Activated naive CD4-positive, alpha-beta T cell treated with Interleukin-2 at 50 U/mL for 16 hours (primary cell): ENCODE measurements around the gene FAM170B.

Source experiments
- DNase-seq: peaks from one replicate; pipeline ENCODE4 v3.0.0-alpha.2; 2020

FAM170B gene

DNA sequence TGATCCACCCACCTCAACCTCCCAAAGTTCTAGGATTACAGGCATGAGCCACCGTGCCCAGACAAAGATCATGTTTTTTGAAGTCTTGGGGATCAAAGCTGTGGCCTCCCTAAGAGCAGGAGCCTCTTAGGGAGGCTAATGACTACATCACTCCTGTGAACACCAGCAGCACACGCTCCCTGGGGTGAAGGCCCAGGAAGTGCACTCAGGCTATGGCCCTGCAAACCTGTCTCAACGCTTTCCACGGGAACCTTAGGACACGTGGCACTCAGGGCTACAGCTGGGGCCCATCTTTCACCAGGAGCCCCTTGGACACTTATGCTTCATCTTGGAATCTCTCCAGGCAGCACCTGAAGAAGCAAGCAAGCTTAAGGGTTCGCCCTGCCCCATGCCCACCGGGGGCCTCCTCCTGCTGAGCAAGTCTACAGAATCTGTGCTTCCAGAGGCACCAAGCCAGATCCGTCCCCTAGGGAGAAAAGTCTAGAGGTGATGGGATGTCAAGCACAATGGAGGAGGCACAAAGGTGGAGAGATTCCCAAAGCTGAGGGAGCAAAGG, 36.9 kb downstream of the FAM170B start:
- DNase-seq = no peak

DNA sequence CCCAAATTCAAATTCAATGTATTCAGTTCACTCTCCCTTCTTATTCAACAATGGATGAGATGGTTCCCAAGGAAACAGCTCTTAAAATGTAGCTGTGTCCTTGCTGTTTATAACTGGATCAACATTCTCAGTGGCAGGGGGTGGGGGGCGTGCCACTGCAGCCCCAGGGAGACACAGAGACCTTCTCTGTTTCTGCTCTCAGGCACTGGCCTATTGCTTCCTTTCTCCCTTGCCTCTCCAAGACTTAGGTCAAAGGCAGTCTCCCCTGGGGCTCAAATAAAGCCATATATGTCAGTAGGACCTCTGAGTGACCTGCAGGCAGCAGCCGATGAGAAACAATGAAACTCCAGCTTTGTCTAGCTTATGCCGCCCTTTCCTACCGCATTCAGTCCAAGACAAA, 39.2 kb downstream of the FAM170B start:
- DNase-seq = no peak

DNA sequence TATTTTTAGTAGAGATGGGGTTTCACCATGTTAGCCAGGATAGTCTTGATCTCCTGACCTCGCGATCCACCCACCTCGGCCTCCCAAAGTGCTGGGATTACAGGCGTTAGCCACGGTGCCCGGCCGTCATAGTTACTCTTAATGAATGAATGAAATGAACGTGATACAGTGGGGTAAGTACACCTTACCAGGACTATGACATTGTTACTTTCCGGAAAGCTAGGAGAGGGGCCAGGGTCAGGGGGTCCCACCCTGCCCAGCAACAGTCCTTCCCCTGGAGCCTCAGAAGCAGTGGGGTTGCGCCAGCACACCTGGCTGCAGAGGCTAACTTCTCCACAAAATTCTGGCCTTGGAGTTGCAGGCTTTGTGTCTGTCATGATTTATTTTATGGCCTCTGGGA, 39.9 kb downstream of the FAM170B start:
- no peak for DNase-seq

DNA sequence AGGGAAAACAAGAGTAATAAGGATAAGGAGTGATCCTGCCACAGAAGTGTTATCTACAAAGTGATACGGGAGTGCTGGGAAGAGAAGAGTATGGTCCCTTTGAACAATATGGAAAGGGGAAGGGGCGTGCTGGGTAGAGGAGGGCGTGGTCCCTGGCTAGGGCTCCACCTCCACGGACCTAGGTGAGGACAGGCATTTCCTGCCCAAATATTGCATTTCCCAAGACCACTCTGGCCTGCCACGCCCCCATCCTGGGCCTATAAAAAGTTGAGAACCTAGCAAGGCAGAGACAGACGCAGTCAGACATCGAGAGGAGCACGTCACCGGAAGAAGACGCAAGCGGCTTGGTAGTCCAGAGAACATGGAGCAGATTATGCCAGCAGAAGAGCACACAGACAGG, 41.3 kb downstream of the FAM170B start:
- DNase-seq = no peak

DNA sequence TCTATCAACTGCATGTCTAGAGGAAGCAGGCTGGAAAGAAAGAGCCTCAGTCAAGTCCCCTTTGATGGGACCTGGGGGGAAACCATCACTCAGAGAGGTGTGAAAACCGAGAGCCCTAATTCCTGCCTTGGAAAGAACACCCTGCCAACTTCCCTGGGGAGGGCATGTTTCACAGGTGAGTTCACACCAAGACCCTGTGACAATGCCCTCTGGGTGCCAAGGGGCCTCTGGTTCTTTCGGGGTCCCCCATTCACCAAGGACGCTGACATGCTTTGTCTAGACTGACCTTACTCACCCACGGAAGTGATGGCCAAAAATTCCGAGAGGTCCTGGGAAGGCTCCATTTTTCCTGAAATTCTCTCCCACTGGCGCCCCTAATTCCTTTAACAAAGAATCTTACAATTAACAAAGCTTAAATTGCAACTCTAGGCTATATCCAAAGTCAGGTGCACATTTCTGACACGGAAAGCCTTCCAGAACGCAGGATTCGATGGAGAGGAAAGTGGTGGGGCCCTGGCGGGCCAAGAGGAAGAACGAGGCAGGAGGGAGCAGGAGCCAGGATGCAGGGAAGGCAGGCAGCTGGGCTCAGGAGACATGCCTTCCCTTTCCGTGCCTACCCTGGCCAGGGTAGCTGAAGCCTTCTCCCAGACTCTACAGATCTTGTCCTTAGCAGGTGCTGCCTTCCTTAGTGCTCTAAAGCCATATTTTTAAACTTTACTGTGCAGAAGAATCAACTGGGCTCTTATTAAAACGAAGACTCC, 42.2 kb downstream of the FAM170B start:
- DNase-seq = no peak

DNA sequence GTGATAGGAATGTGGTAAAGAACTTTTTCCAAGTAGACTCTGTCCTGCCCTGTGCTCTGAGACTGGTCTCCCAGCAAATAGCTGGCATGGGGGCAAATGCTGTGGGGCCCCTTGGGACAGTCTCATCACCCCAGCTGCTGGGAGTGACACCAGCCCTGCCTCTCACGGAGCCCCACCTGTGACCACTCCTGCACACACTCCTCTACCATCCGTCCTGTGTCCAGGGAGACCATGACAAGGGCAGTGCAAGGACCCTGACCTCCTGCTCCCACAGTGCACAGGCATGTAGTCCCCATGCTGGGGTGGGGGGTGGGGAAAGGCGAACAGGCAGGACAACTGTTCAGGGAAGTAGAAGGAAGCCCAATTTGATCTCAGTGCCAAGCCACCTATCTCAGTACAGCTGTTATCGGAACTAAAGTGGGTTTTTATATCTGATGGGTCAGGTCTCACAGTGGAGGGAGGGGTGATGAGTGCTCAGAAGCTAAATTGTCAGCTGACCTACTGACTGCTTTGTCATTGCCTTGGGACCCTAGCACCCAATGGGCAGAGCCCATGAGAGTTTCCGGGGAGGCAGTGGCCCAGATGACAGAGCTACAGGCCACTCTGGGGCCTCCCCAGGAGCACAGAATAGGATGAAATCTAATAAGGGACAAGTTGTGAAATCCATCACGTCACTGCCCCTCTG, 43.0 kb downstream of the FAM170B start:
- no peak for DNase-seq

DNA sequence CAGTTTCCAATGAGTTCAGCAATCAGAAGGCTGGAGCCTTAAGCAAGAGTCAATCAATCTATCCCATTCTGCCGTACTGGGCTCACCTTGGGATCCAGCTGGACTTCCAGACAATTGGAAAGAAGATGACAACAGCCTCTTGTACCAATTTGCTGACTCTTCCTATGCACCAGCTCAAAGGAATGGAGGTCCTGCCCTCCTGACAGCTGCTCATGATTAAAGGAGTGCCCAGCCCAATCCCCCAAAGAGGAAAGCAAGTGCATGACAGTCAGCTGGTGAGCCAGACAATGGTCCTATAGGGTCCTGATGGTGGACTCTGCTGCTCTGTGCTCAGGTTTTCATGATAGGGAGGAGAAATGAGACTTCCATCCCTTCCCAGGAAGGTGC, 43.6 kb downstream of the FAM170B start:
- DNase-seq = no peak

DNA sequence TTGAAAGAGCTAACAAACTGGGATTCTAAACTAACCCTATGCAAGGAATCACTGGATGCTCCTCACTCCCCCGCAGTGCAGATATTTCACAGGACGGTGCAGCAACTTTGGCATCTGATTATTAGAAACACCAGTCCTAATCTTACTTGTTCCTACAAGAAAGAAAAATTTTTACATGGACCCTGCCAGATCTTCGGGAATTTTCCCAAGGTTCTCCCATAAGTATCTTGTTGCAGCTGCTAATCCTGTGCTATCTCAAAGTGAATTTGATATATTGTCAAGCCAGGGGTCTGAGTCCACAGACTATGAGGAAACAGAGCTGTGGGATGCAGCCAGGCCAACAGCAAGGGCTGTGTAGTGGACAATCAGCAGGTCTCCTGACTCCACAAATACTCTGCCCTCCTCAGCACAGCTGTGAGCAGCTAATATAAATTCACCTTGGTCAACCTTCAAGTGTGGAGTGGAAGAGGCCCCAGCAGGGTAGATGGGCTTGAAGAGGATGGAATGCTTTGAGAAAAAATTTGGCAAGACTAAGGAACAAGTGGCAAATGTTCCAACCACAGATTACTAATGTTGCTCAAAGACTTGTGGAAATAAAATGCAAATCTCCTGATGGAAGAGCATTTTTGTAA, 44.1 kb downstream of the FAM170B start:
- no peak for DNase-seq

DNA sequence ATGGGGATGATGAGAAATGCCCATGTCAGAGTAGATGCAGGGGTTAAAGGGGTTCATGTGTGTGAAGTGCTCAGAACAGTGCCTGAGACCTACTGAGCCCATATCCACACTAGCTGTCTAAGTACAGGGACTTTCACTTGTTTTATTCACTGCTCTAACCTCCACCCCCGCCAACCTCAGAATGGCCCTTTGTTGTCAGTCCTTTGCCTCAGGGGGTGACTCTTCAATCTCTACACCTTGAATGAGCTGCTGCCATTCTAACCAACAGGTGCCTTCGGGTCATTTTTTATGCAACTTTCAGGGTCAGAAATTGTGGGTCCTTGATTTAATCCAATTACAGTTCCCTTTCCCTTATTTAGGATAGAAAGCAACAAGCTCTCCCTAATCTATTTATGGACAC, 44.7 kb downstream of the FAM170B start:
- DNase-seq = no peak

DNA sequence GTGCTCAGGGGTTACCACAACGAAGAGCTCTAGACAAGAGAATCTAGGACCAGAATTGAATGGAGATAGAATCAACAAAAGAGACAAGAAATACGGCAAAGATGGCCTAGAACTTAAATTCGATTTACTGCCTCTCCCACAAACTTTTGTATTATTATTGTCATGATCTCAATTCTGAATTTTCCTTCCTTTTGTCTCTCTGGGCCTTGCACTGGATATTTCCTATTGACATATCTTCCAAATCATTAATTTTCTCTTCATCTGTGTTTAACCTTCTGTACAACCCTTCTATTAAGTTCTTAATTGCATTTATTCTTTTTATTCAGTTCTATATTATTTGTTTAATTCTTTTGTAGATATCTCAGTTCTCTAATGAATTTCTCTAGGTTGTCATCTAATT, 46.9 kb downstream of the FAM170B start:
- no peak for DNase-seq

DNA sequence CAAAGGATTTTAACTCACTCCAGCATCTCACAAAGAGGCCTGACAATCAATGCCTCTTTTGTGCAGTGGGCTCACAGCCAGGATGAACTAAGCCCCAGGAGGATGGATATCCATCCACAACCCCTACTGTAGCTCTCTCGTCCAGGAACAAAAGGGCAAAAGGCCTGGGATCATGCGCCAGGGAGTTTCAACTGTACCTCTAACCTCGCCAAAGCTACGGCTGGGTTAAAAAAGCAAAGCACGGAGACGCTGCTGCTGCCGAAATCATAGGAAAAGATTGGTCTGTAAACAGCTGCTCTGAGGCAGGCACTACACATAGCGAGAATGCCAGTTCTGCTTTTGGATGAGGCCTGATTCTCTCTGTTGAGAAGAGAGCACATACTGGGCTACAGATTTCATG, 50.6 kb downstream of the FAM170B start:
- DNase-seq = no peak

DNA sequence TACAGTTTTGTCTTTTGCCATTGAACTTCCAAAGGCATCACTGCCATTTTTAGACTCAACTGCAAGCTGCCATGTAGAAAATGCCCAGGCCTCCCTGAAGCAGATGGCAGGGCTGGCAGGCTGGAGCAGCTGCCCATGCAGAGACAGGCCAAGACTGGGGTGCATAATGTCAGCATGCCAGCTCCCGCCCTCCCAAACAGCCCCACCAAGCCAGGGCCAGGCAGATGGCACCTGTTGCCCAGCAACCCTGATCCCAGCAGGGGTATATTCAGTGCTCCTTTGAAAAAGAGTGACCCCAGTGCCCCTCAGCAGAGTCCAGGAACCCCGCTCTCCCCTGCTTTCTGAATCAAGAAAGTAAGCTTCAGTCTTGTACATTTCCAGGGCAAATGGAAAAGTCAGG, 51.1 kb downstream of the FAM170B start:
- DNase-seq = no peak

DNA sequence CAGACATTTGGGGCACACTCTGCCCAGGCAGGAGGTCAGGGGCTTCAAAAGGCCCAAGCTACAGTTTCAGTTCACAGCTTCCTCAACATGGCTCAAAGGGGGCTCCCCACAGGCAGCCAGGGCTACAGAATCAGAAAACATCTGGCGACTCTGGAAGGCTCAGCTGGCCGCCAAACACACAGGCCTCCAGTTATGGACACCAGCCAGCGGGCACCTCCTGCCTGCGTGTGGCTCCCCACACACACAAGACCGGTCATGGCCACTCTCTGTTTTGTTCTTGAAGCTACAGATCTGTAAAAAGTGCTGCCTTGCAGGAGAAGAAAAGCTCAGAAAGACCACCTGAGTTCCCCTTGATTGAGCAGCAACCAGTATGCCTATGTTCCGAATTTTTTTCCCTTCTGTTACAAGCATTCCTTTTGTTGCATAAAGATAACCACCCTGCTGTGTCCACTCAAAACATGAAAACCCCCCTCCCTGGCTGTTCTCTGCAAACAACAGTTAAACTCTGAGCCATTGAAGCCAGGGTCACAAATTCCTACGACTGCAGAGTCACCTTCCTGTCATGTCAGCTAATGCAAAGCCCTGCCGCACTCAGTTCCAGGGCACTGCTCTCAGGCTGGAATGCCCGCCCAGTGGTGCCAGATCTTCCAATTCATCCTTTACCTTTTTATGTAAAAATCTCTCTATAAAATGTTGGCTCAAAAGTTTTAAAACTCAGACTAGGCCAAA, 52.1 kb downstream of the FAM170B start:
- DNase-seq = no peak
